ENCODE measurements around the gene TBL1X.

DNA sequence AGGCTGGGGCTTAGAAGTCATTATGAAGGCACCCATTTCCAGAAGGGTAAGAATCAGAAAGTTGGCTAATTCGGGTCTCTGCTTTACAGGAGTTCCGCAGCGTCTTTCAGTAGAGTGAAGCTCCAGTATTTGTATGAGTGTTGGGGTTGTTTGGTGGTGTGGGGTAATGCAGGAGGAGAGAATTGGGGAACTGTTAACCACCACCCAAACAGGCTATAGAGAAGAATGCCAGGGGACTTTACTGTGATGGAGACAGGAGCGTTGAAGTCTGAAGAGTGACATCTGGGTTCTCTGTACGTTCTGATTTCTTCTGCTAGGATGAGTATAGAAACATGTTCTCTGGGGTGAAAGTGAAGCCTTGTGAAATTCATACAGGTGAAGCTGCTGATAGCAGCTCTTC, 96.3 kb downstream of the TBL1X start:
- TF ChIP-seq, protein P1, sequence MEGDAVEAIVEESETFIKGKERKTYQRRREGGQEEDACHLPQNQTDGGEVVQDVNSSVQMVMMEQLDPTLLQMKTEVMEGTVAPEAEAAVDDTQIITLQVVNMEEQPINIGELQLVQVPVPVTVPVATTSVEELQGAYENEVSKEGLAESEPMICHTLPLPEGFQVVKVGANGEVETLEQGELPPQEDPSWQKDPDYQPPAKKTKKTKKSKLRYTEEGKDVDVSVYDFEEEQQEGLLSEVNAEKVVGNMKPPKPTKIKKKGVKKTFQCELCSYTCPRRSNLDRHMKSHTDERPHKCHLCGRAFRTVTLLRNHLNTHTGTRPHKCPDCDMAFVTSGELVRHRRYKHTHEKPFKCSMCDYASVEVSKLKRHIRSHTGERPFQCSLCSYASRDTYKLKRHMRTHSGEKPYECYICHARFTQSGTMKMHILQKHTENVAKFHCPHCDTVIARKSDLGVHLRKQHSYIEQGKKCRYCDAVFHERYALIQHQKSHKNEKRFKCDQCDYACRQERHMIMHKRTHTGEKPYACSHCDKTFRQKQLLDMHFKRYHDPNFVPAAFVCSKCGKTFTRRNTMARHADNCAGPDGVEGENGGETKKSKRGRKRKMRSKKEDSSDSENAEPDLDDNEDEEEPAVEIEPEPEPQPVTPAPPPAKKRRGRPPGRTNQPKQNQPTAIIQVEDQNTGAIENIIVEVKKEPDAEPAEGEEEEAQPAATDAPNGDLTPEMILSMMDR (IDR thresholded peaks at IDR 0.05), result no peak
- TF ChIP-seq EZH2 (IDR thresholded peaks at IDR 0.05; ENCODE audit: borderline replicate concordance, insufficient read depth, low read depth, low read length, poor library complexity, severe bottlenecking), result no peak

All from B cell (primary cell).